SK-N-SH (cell line): ENCODE data around the gene EDIL3. TPM values are rescaled to one million over a fixed set of nuclear protein-coding genes. Genes with fewer than 3 reads are reported as not detected.

Source experiments
- CTCF ChIA-PET: fragments of 300-600, 350-600 bp; formaldehyde crosslinking; extraction: SDS; loops from one replicate; lab custom pipeline; 2021; lab: Yijun Ruan, JAX
- POLR2A ChIA-PET: fragments of 350-600 bp; sonication (Branson Sonifier 250); formaldehyde crosslinking; extraction: SDS; loops from one replicate; lab custom pipeline; 2020; ENCODE audit warnings: antibody characterized with exemption, inconsistent platforms; lab: Yijun Ruan, JAX
- DNase-seq: peaks from one replicate; pipeline ENCODE4 v3.0.0; 2012
- H2AFZ ChIP-seq: fragments of 200-600 bp; sonication (generic); 2 replicates; pipeline ENCODE4 v1.8.1; 2016; ENCODE audit warnings: antibody characterized with exemption, mild to moderate bottlenecking, low read depth
- H3F3A ChIP-seq: fragments of 200-600 bp; sonication (generic); replicated peaks from 2 replicates; pipeline ENCODE3; 2016; ENCODE audit warnings: antibody characterized with exemption, mild to moderate bottlenecking; ENCODE audit not compliant: insufficient read depth
- H3K27ac ChIP-seq, 2 experiments: fragments of 200-500 bp in 1 of 2; fragments of 200-600 bp in 1 of 2; sonication (Bioruptor generic) in 1 of 2; sonication (generic), shearing (Covaris generic) in 1 of 2; 2 replicates each; pipeline versions ENCODE4 v1.5.1 to v1.6.1; 2014 to 2016; ENCODE audit warnings: low read depth in 2 of 2, inconsistent platforms in 1 of 2, low read length in 1 of 2, mild to moderate bottlenecking in 1 of 2, mixed read lengths in 1 of 2
- H3K27me3 ChIP-seq: fragments of 200-600 bp; sonication (generic), shearing (Covaris generic); 2 replicates; pipeline ENCODE4 v1.6.1; 2016; ENCODE audit warnings: mixed run types; ENCODE audit not compliant: insufficient read depth
- H3K36me3 ChIP-seq, 2 experiments: fragments of 200-500 bp in 1 of 2; fragments of 200-600 bp in 1 of 2; sonication (Bioruptor generic) in 1 of 2; sonication (generic) in 1 of 2; replicated peaks in 1 of 2; 2 replicates each; pipeline versions ENCODE3 to v1.5.1; 2014 to 2016; ENCODE audit warnings: low read length in 1 of 2, mild to moderate bottlenecking in 1 of 2; ENCODE audit not compliant: insufficient read depth in 2 of 2, control insufficient read depth in 1 of 2
- H3K4me1 ChIP-seq, 2 experiments: fragments of 200-500 bp in 1 of 2; fragments of 200-600 bp in 1 of 2; sonication (Bioruptor generic) in 1 of 2; sonication (generic), shearing (Covaris generic) in 1 of 2; 2 replicates each; pipeline versions ENCODE4 v1.5.1 to v1.6.1; 2014 to 2016; ENCODE audit warnings: low read depth in 1 of 2, low read length in 1 of 2, mixed run types in 1 of 2; ENCODE audit not compliant: insufficient read depth in 2 of 2, control insufficient read depth in 1 of 2
- H3K4me2 ChIP-seq: fragments of 200-600 bp; sonication (generic), shearing (Covaris generic); 2 replicates; pipeline ENCODE4 v1.6.1; 2017; ENCODE audit warnings: mixed run types
- H3K4me3 ChIP-seq, 2 experiments: fragments of 200-500 bp in 1 of 2; fragments of 200-600 bp in 1 of 2; sonication (Bioruptor generic) in 1 of 2; sonication (generic), shearing (Covaris generic) in 1 of 2; 2 replicates each; pipeline versions ENCODE4 v1.5.1 to v1.8.1; 2014 to 2016; ENCODE audit warnings: low read depth in 2 of 2, inconsistent platforms in 1 of 2, low read length in 1 of 2, mild to moderate bottlenecking in 1 of 2, mixed read lengths in 1 of 2, moderate library complexity in 1 of 2
- H3K79me2 ChIP-seq: fragments of 200-600 bp; sonication (generic); 2 replicates; pipeline ENCODE4 v1.8.1; 2017; ENCODE audit warnings: mild to moderate bottlenecking; ENCODE audit not compliant: insufficient read depth
- H3K9ac ChIP-seq: fragments of 200-600 bp; sonication (generic); 2 replicates; pipeline ENCODE4 v1.6.1; 2017; ENCODE audit warnings: mixed run types
- H3K9me2 ChIP-seq: fragments of 200-600 bp; sonication (generic); 2 replicates; pipeline ENCODE4 v1.6.1; 2017; ENCODE audit warnings: mixed run types
- H3K9me3 ChIP-seq: fragments of 200-600 bp; sonication (generic); 2 replicates; pipeline ENCODE4 v1.6.1; 2017; ENCODE audit warnings: mixed run types, mild to moderate bottlenecking, moderate library complexity
- H4K20me1 ChIP-seq: fragments of 200-600 bp; sonication (generic); 2 replicates; pipeline ENCODE4 v1.6.1; 2017; ENCODE audit warnings: mild to moderate bottlenecking, mixed run types; ENCODE audit not compliant: insufficient read depth
- CHD2 ChIP-seq: fragments of 150-350 bp; IDR thresholded peaks from 2 replicates; pipeline ENCODE4 v1.6.1; 2018; ENCODE audit warnings: low read length; ENCODE audit not compliant: partially characterized antibody
- CTCF ChIP-seq: fragments of 200-600 bp; sonication (generic); IDR thresholded peaks from 2 replicates; pipeline ENCODE4 v1.6.1; 2017; ENCODE audit warnings: antibody characterized with exemption, mild to moderate bottlenecking, moderate library complexity
- ELF1 ChIP-seq: IDR thresholded peaks from 2 replicates; pipeline ENCODE4 v1.4.0; 2012
- FOSL2 ChIP-seq: IDR thresholded peaks from 2 replicates; pipeline ENCODE4 v1.4.0; 2012; ENCODE audit warnings: low read depth, mild to moderate bottlenecking, moderate library complexity, borderline replicate concordance
- FOXJ3 ChIP-seq: sonication (generic); formaldehyde crosslinking; IDR thresholded peaks from 2 replicates; pipeline ENCODE4 v1.5.1; 2020; ENCODE audit warnings: mild to moderate bottlenecking, missing genetic modification reagents
- FOXM1 ChIP-seq: IDR thresholded peaks from 2 replicates; pipeline ENCODE4 v1.4.0; 2012; ENCODE audit warnings: low read depth, mild to moderate bottlenecking
- GABPA ChIP-seq: IDR thresholded peaks from 2 replicates; pipeline ENCODE4 v1.4.0; 2012; ENCODE audit warnings: low read depth, mild to moderate bottlenecking
- MEF2A ChIP-seq: IDR thresholded peaks from 2 replicates; pipeline ENCODE4 v1.4.0; 2012; ENCODE audit warnings: low read depth, borderline replicate concordance
- MXI1 ChIP-seq: IDR thresholded peaks from 2 replicates; pipeline ENCODE4 v1.6.1; 2012; ENCODE audit warnings: mild to moderate bottlenecking, low read depth, low read length, improper control_type of control experiment
- NFIC ChIP-seq: IDR thresholded peaks from 2 replicates; pipeline ENCODE4 v1.4.0; 2012; ENCODE audit warnings: borderline replicate concordance
- PBX3 ChIP-seq: IDR thresholded peaks from 2 replicates; pipeline ENCODE4; 2012
- POLR2AphosphoS5 ChIP-seq: IDR thresholded peaks from 2 replicates; pipeline ENCODE4 v1.6.1; 2012; ENCODE audit warnings: low read depth, low read length
- RFX5 ChIP-seq: IDR thresholded peaks from 2 replicates; pipeline ENCODE4 v1.6.1; 2012; ENCODE audit warnings: mild to moderate bottlenecking, improper control_type of control experiment, low read length
- RXRA ChIP-seq: IDR thresholded peaks from 2 replicates; pipeline ENCODE4 v1.4.0; 2012; ENCODE audit warnings: low read depth, mild to moderate bottlenecking, borderline replicate concordance
- SIN3A ChIP-seq: IDR thresholded peaks from 2 replicates; pipeline ENCODE4 v1.6.1; 2012; ENCODE audit warnings: low read depth, mild to moderate bottlenecking, low read length, moderate library complexity, borderline replicate concordance
- TAF1 ChIP-seq: IDR thresholded peaks from 2 replicates; pipeline ENCODE4 v1.6.1; 2012; ENCODE audit warnings: low read depth, mild to moderate bottlenecking, low read length, moderate library complexity, borderline replicate concordance
- USF1 ChIP-seq: IDR thresholded peaks from 2 replicates; pipeline ENCODE4 v1.4.0; 2012; ENCODE audit warnings: low read depth, borderline replicate concordance
- WGBS: methylation state at CpG from one replicate; pipeline ENCODE4 v1.1.6; 2017; ENCODE audit warnings: low lambda C conversion rate; 5-methylcytosine and 5-hydroxymethylcytosine counted together
- polyA plus RNA-seq, 3 experiments: library from polyadenylated mRNA; depleted of rRNA; stranded (reverse); fragments of >200 nt; gene quantifications; 2 replicates each; pipeline ENCODE4 v1.2.3, GENCODE V29; 2012

Gene EDIL3
- polyA plus RNA-seq, 1 of the 3 experiments (the other 2 are of a cell fraction), result 51.5 TPM

- TF ChIP-seq POLR2AphosphoS5 (no peak), SIN3A (no peak), TAF1 (no peak), RFX5 (no peak), USF1 (no peak)
- TF ChIP-seq, all 33 proteins: peak for 3
These were observed 295.7 kb downstream of the EDIL3 start (continued) for GRCh38 chr5:84088996-84089395.

GRCh38 chr5:84086511-84086910 is 298.2 kb downstream of the EDIL3 start:
- H3F3A ChIP-seq, result no peaks in the 10 kb centered on the region
- no peaks in the 10 kb centered on the region for H3K9me2 ChIP-seq
- H3K4me1 ChIP-seq, result no peaks in the 10 kb centered on the region; a peak in 1 of 4 replicates
- peaks cover 3 to 28% of the 10 kb centered on the region in 2 experiments for H3K36me3 ChIP-seq
- no peaks in the 10 kb centered on the region for H3K9me3 ChIP-seq
- no peak overlapping the region for H3K9ac ChIP-seq
- no peaks in the 10 kb centered on the region for H4K20me1 ChIP-seq
- H3K4me3 ChIP-seq, result no peak overlapping the region
- H3K27me3 ChIP-seq, result no peaks in the 10 kb centered on the region
- no peak overlapping the region for H3K4me2 ChIP-seq
- DNase-seq, result no peak
- WGBS, result 69% methylated on average over 6 of the region's 6 CpGs
- no peak overlapping the region for H2AFZ ChIP-seq
- no peak overlapping the region for H3K27ac ChIP-seq
- CTCF ChIA-PET, result interaction anchor here (1.2 kb wide), 1 partner anchor 369 kb away, joined by 4 read pairs; no protein-coding TSS in a partner anchor
- TF ChIP-seq FOSL2 (peak; percentile 15; the same call in 1 of the 2 replicates), FOXM1 (no peak)
- POLR2A ChIA-PET, result interaction anchor here (0.7 kb wide), 1 partner anchor 959 kb away, joined by 5 read pairs; no protein-coding TSS in a partner anchor
- H3K79me2 ChIP-seq, result no peaks in the 10 kb centered on the region

- no peak overlapping the region for H2AFZ ChIP-seq
- POLR2A ChIA-PET, result no interaction called here
- H3K4me3 ChIP-seq, result no peak overlapping the region
- no peaks in the 10 kb centered on the region; a peak in 1 of 4 replicates for H3K4me1 ChIP-seq
- no peak overlapping the region for H3K9ac ChIP-seq
- H3K27me3 ChIP-seq, result no peaks in the 10 kb centered on the region
- H3K79me2 ChIP-seq, result no peaks in the 10 kb centered on the region
- H3K9me3 ChIP-seq, result no peaks in the 10 kb centered on the region
- H3K9me2 ChIP-seq, result no peaks in the 10 kb centered on the region
- H3K4me2 ChIP-seq, result no peak overlapping the region
- no peak for DNase-seq
- CTCF ChIA-PET, result no interaction called here
- H3F3A ChIP-seq, result no peaks in the 10 kb centered on the region
- no peaks in the 10 kb centered on the region for H4K20me1 ChIP-seq
- H3K27ac ChIP-seq, result no peak overlapping the region
- no peak for TF ChIP-seq CTCF
- no peak for TF ChIP-seq PBX3
- no peak for TF ChIP-seq RXRA
- no peak for TF ChIP-seq MEF2A
- TF ChIP-seq FOXM1, result no peak
- TF ChIP-seq MXI1, result no peak
- no peak for TF ChIP-seq NFIC
- no peak for TF ChIP-seq CHD2
- no peak for TF ChIP-seq FOSL2
- no peak for TF ChIP-seq FOXJ3 (CRISPR knock-in tag)
- no peak for TF ChIP-seq ELF1
- no peak for TF ChIP-seq GABPA
- no peak for TF ChIP-seq TAF1
- H3K36me3 ChIP-seq, result peaks cover 3 to 31% of the 10 kb centered on the region in 2 experiments
- WGBS, result 79% methylated on average over 5 of the region's 8 CpGs
These were observed 299.2 kb downstream of the EDIL3 start for GRCh38 chr5:84085387-84086041.
